T-helper 22 cell (primary cell): ENCODE data around the gene HAVCR1.
"Not testable (repeated sequence)": the region's sequence is repeated elsewhere in the genome, so short reads cannot be mapped to it uniquely, and the experiment has no call there.

Experiments used
- DNase-seq: peaks from one replicate; pipeline ENCODE4 v3.0.0-alpha.2; 2020; ENCODE audit warnings: low read depth

HAVCR1 gene

DNA sequence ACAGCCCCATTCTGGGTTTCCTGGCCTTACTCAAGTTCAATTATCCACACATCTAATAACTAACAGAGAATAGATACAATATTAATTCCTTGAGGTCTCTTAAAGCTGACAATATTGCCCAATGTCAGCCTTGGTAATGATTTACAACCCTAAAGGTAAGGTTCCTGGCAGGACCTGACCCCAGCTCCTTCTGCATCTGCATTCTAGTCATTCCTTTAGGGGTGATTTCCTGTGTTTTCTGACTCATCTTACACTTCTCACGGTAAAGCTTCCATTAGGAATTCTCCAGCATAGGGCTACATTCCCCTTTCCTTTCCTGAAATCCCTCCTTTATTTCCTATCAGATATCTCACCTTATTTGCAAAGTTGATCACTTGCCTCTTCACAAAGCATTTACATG, 9.3 kb downstream of the HAVCR1 start:
- no peak for DNase-seq

DNA sequence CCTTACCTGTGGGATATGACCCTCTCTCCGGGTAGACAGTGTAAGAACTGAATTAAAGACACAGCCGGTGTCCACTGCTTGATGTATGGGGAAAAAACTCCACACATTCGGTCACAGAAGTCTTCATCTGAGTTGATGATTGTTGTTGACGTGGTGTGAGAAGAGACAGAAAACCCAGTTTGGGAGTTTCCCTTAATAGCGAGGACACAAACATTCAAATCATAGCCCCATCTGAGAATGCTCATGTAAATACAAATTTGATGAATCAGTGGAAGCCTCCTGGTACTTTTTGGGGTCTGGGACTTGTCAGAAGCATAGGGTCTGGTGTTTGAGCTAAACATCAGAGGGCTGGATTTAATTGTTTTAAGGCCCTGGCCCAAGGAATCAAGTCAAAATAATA, 11.0 kb downstream of the HAVCR1 start:
- no peak for DNase-seq

DNA sequence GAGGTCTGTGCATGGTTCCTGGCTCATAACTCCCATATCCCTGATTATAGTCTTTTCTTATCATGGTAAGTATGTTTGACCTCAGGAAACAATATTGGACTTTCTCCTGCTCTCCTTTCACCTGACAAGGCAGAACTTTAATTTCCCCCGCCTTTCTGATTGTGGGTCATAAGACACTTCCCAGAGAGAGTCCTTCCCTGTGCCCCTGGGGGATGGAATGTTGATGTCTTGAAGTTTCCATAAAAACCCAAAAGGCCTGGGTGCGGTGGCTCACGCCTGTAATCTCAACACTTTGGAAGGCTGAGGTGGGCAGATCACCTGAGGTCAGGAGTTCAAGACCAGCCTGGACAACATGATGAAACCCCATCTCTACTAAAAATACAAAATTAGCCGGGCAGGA, 11.9 kb downstream of the HAVCR1 start:
- DNase-seq: not testable (repeated sequence)

DNA sequence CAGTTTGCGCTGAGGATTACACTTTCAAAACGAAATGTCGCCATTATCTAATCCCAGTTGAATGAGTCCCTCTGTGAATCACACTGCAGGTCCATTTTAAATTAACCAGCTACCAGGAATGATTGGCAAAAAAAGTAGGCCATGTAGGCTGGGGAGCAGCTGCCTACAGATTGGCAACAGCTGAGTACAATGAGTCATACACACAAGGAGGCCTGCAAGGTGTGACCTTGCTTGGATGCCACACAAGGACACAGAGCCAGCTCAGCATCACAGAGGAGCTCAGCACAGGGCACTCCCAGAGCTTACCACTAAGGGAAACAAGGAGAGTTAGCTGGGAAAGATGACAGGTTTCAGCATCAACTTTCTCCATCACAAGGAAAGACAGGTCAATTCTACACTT, 12.9 kb downstream of the HAVCR1 start:
- DNase-seq: no peak

DNA sequence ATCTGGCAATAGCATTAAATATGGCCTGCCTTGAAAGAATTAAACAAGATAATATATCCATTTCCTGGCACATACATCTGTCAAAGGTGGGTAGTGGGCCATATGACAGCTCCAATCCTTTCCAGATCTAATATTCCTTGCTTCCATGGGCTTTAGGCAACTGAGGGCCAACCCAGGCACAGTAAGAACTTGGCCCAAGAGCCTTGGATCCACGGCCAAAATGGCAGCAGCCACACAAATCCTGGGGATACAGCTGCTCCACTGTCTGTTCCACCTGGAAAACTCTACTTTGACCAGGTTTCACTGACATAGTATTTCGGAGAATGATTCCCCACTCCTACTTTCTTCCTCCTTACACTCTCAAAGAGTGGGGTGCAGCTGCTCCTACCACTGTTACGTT, 13.3 kb downstream of the HAVCR1 start:
- no peak for DNase-seq

DNA sequence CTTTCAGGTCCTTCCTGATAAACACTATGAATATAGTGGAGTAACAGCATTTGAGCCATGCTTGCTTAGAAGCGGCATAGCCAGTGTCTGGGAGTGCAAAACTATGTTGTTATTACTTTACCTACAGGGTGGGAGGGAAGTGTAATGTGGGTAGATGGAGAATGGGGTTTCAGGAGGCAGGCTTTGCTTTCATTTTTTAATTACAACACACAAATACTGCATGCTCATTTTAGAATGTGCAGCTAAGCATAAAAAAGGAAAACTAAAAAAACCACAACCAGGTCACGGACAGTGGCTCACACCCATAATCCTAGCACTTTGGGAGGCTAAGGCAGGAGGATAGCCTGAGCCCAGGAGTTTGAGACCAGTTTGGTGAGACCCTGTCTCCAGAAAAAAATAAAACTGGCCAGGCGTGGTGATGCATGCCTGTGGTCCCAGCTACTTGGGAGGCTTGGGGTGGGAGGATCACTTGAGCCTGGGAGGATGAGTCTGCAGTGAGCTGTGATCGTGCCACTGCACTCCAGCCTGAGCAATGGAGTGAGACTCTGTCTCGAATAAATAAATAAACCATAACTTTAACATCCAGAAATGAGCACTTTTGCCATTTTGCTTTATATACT, 20.2 kb downstream of the HAVCR1 start:
- no peak for DNase-seq

DNA sequence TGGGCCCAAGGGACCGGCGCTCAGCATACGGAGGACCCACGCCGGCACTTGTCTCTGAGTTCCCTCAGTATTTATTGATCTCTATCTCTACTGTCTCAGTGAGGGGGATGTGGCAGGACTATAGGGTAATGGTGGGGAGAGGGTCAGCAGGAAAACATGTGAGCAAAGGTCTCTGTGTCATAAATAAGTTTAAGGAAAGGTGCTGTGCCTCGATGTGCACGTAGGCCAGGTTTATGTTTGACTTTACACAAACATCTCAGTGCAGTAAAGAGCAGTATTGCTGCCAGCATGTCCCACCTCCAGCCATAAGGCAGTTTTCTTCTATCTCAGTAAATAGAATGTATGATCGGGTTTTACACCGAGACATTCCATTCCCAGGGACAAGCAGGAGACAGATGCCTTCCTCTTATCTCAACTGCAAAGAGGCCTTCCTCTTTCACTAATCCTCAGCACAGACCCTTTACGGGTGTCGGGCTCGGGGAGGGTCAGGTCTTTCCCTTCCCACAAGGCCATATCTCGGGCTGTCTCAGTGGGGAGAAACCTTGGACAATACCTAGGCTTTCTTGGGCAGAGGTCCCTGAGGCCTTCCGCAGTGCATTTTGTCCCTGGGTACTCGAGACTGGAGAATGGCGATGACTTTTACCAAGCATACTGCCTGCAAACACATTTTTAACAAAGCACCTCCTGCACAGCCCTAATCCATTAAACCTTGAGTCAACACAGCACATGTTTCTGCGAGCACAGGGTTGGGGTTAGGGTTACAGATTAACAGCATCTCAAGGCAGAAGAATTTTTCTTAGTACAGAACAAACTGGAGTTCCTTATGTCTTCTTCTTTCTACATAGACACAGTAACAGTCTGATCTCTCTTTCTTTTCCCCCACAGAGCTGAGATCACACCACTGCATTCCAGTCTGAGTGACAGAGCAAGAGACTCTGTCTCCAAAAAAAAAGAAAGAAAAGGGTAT, 24.5 kb downstream of the HAVCR1 start:
- DNase-seq: not testable (repeated sequence)

DNA sequence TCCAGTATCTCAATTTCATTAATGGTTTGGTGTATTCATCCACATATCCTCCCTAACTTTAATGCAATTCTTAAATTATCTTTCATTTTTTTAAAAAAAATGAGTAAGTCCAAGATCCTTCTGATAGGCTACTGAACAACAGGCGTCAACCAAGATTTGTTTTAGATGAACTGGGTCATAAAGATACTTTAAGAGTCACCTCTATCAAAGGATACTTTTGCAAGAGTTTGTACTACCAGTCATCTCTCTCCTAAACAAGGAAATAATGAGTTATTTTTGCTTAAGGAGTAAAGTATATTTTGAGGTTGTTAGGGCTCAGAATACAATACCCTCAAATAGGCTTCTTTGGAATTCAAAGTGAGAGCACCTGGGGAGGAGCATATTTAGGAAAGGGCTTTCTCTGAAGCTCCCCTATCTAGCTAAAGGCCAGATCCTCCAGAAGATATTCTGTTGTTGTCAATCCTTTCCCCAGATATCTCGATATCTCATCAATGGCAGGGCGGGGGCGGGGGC, 25.8 kb downstream of the HAVCR1 start:
- no peak for DNase-seq

DNA sequence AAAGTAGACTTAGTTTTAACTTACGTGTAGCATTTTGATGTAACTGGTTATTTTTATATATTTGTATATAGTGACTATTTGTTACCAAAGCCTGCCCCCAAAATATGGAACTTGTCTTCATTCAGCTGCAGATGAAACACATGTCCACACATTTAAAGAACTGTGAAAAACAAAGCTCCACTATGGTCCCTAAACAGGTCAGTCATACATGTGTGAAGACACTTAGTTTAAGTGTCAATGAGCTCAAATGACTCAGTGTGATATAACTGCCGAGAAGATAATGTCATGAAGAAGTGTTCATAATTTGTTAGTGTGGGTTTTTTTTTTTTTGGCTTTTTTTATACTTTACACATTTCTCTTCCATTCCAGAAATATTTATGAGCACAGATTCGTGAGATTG, 28.2 kb downstream of the HAVCR1 start:
- DNase-seq: no peak

DNA sequence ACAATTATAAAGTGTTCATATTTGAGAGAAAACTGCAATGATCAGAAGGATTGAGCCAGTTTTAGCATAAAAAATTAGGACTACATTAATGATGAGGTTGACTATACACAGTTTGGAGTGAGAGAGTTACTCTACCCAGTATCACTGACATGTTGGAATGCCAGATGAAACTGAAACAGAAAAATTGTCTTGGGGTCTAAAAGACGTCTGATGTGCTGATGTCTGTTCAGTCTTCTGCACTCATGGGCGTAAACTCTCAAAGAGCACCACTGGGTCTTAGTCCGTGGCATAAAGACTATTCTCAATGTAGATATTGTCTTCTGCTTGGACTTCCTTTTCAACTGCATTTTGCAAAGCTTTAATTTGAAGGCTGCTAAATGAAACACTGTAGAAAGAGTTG, 29.5 kb downstream of the HAVCR1 start:
- DNase-seq: no peak

DNA sequence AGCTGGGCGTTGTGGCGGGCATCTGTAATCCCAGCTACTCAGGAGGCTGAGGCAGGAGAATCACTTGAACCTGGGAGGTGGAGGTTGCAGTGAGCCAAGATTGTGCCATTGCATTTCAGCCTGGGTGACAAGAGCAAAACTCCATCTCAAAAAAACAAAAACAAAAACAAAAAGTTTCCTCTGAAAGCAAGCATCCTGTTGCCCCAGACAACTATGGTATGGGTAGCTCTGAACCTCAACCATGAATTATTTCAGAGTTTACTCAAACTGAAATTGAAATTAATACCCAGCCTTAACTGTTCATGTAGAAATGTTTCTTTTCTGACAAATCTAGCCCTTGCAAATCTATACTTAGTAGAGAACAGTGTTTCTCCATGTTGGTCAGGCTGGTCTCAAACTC, 31.3 kb downstream of the HAVCR1 start:
- not testable (repeated sequence) for DNase-seq

DNA sequence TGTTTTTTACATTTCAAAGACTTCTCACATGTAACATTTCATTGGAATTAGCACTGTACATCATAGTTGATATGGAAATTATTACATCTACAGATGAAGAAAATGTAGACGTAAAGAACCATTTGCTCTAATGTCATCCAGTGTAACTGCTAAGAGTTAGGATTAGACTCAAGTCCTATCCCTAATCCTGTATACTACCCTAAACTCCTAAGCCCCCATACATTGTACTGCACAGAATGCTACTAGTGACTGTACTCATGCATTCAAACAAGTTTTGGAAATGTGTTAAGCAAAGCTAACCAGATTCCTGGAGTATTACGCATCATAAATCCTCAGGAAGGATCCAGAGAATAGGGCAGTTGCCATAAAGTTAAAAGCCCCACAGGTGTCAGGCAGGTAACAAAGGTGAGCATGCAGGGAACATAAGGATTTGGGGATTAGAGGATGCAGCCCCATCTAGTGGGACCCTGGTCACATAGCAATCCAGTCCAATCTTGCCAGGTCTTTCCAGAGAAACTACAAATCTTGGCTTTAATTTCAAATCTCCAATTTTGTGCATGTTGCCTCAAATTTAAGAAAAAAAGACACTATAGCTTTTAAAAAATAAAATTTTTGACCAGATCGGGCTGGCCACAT, 32.0 kb downstream of the HAVCR1 start:
- no peak for DNase-seq

DNA sequence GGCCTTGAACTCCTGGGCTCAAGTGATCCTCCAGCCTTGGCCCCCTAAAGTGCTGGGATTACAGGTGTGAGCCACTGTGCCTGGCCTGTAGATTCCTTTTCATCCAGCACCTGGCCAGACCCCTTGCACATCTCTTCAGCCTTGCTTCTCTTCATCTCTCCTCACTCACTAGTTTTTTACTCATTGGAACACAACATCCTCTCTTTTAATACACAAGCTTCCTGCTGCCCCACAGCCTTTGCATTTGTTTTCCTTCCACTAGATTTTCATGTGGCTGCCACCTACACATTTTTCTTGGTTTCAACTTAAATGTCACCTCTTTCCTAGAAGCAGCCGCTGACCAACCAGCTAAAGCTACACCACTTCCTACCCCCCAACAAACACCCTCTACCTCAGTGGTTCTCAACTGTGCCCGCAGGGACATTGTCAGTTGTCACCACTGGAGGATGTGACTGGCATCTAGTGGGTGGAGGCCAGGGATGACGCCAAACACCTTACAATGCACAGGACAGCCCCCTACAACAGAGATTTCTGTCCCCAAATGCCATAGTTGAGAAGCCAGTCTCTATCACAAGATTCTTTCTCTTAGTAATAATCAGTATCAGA, 33.7 kb downstream of the HAVCR1 start:
- DNase-seq: no peak

DNA sequence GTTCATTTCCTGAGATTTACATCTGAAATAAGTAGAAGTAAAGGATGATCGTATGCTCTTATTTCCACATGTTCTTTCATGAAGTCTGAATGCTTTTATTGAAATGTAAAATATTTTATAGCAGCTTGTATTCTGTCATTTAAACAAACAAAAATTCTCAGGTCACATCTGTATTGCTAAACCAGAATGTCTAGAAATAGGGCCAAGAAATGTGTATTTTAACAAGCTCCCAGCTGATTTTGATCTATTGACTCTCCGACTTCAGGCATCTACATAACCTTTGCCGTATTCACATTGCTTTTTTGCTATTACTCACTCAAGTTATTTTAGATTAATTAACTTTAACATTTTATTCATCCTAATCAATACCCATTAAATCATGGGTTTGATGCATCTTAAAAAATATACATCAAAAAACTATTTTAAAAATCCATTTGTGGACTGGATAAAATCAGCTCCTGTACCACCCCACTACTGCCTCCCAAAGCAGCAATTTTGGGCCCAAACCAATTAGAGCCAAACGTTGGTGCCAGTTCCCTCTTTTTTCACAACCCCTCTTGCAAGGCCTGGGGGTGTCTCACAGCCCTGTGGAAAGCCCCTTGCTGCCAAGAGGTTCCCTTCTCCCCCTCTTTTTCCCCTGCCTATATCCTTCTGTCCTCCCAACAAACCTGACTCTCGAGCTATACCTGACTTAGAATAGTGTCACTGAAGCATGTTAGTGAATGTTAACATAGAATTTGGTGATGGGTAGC, 34.5 kb downstream of the HAVCR1 start:
- no peak for DNase-seq

DNA sequence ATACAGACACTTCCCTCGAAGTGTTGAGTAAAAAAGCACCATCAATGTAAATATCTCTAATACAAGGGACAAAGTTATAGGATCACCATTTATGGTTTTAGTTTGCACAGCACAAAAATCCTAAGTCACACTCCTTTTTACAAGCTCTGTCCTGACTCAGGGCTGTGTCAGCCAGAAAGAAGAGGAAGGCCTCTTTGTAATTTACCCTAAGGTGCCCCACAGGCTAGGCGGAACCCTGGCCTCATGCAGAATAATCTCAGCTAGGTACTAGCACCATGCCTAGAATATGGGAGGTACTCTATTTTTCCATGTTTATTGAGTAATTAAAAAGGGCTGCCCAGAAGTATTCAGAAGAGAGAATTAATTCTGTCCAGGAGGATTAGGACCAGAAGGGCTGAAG, 36.9 kb downstream of the HAVCR1 start:
- DNase-seq: no peak

DNA sequence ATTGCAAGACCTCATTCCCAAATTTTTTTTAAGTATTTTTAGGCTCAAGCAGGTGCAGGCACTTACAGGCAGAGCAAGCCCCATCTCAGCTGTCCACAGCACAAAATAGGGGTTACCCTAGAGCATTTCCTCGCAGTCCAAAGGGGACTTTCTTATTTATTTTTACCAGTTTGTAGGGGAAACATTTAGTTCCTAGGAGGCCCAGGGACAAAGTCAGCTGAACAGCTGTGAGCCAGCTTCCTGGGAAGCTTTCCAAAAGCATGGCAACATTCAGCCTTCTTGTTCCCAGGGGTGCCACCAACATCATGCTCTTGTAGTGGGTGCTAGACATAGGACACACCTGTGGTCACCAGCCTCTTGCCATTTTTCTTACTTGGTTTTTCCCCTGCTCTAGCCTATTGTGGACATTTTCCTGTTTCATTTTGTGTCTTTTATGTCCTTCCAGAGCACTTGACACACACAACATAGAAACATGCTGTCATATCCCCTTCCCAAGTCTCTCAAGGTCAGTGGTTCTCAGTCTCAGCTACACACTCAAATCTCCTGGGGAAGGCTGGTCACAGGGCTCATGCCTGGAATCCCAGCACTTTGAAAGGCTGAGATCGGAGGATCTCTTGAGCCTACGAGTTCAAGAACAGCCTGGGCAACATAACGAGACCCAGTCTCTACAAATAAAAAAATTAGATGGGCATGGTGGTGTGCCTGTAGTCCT, 38.2 kb downstream of the HAVCR1 start:
- no peak for DNase-seq

DNA sequence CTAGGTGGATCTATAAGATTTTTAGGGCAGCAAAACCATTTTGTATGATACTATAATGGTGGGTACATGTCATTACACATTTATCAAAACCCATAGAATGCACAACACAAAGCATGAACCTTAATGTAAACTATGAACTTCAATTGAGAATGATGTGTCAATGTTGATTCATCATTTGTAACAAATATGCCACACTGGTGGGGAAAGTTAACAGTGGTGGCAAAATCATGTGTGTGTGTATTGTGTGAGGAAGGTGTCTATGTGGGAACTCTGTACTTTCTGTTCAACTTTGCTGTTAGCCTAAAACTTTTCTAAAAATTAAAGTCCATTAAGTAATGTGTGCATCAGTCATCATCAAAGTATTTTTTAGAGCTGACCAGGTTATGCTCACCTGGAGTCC, 38.9 kb downstream of the HAVCR1 start:
- DNase-seq: no peak

DNA sequence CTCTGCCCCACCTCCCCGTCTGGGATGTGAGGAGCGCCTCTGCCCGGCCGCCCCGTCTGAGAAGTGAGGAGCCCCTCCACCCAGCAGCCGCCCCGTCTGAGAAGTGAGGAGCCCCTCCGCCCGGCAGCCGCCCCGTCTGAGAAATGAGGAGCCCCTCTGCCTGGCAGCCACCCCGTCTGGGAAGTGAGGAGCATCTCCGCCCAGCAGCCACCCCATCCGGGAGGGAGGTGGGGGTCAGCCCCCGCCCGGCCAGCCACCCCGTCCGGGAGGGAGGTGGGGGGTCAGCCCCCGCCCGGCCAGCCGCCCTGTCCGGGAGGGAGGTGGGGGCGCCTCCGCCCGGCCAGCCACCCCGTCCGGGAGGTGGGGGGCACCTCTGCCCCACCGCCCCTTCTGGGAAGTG, 44.8 kb downstream of the HAVCR1 start:
- DNase-seq: not testable (repeated sequence)

DNA sequence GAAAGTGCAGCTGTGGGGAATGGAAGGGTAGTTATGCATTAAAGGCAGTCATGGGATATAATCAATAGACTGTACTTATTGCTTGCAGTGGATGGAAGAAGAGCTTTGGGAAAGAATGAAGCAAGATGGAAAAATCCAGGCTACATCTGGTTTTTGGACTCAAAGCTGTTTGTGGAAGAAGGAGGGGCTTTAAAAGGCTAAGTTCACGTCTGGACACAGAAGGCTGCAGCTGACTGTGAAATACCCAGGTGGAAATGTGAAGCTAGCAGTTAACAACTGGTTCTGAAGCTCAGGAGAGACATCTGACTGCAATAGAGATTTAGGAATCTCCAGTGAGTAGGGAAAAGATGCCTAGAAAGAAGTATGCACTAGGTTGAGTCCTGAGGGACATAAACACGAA, 52.7 kb downstream of the HAVCR1 start:
- no peak for DNase-seq

DNA sequence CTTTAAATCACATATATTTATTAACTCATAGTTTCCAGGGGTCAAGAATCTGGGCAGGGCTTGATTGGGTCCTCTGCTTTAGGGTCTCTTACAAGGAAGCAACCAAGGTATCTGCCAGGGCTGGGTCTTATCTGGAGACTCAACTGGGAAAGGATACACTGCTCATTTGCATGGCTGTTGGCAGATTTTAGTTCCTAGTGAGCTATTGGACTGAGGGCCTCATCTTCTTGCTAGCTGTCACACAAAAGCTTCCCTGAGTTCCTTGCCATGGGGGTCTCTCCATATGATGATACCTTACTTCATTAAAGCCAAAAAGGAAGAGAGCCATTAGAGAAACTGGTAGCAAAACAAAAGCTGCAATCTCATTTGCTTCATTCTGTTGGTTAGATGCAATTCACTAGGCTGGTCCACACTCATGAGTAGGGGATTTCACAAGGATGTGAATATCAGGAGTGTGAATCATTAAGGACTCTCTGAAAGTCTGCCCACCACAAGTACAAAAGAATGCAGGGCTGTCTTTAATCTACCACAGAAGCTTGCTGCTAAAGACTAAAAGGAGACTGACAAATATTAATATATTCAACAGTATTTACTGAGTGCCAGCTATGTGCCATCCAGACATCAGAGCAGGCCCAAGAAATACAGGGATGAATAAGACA, 53.9 kb downstream of the HAVCR1 start:
- DNase-seq: no peak

DNA sequence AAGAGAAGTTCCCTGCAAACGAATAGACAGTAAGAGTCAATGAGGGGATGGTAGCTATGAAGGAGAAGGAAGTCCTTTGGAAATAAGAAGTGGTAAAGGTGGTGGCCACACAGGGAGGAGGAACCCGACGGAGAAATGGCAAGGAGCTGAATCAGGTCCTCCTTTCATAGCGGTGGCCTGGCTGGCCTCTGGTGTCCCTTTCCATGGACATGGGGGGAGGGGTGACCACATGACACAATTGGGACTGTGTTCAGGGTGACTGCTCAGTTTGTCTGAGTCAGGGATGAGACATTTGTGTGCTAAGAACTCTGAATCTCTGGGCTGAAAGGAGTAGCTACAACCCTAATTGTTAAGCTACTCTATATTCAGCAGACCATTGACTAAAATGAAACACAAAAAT, 67.2 kb downstream of the HAVCR1 start:
- DNase-seq: no peak
